BE2C (cell line): Measurements from ENCODE around the gene THRSP.
"Not testable (repeated sequence)": the region's sequence is repeated elsewhere in the genome, so short reads cannot be mapped to it uniquely, and the experiment has no call there.

Experiments used
- DNase-seq: peaks from one replicate; pipeline ENCODE4 v3.0.0-alpha.2; 2020
- H3K27me3 ChIP-seq: fragments of 250-450 bp; sonication (Bioruptor Pico); 2 replicates; pipeline ENCODE4 v1.5.1; 2020; ENCODE audit warnings: mild to moderate bottlenecking
- H3K36me3 ChIP-seq: fragments of 250-450 bp; sonication (Bioruptor Pico); 2 replicates; pipeline ENCODE4 v1.5.1; 2020; ENCODE audit warnings: mild to moderate bottlenecking
- H3K4me1 ChIP-seq: fragments of 250-450 bp; sonication (Bioruptor Pico); 2 replicates; pipeline ENCODE4 v1.5.1; 2020
- H3K4me3 ChIP-seq: 2 replicates; pipeline ENCODE4 v1.5.1; 2011; ENCODE audit warnings: low read depth, low read length
- H3K9me3 ChIP-seq: fragments of 250-450 bp; sonication (Bioruptor Pico); 2 replicates; pipeline ENCODE4 v1.5.1; 2020
- TF ChIP-seq, protein P1 (sequence below): IDR thresholded peaks from 2 replicates; pipeline ENCODE4 v1.5.1; 2012; ENCODE audit warnings: mild to moderate bottlenecking, low read depth, low read length

Gene THRSP

DNA sequence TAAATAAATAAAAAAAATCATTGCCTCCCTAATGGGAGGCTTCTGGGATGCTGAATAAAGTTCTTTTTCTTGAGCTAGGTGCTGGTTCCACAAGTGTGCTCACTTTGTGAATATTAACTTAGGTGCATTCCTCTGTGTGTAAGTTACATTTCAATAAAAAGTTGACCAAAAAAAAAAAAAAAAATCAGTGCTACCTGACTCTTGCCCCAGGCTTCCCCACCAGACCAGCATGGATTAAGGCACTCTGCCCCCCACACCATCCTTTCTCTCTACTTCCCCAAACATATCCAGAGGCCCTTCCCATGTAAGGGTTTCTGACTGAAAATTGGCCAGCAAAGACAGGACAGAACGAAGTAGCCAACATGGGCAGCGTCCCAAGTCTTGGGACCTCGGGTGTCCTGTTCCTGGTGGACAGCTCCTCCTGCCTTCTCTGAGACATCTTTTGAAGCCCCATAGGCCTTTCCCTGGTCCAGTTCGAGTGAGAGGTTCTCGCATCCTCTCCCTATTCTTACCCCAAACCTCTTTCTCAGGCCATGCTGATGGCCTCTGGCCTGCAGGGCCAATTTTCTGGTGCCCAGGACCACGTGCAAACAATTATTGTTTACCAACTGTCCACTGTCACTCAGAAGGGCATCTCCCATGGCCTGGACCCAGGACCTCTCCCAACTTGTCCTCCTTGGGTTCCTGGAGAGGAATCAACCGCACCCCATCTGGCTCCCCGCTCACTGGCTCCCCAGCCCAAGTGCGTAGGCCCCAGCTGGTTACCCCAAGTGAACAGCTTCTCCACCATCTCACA lies 25.6 kb upstream of the THRSP start:
- no peak for DNase-seq
- TF ChIP-seq, protein P1, sequence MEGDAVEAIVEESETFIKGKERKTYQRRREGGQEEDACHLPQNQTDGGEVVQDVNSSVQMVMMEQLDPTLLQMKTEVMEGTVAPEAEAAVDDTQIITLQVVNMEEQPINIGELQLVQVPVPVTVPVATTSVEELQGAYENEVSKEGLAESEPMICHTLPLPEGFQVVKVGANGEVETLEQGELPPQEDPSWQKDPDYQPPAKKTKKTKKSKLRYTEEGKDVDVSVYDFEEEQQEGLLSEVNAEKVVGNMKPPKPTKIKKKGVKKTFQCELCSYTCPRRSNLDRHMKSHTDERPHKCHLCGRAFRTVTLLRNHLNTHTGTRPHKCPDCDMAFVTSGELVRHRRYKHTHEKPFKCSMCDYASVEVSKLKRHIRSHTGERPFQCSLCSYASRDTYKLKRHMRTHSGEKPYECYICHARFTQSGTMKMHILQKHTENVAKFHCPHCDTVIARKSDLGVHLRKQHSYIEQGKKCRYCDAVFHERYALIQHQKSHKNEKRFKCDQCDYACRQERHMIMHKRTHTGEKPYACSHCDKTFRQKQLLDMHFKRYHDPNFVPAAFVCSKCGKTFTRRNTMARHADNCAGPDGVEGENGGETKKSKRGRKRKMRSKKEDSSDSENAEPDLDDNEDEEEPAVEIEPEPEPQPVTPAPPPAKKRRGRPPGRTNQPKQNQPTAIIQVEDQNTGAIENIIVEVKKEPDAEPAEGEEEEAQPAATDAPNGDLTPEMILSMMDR: no peak
- Histone ChIP-seq H3K4me3 (no peak overlapping the region), H3K27me3 (no peaks in the 10 kb centered on the region), H3K9me3 (peaks cover 4% of the 10 kb centered on the region), H3K4me1 (peaks cover 32% of the 10 kb centered on the region), H3K36me3 (no peaks in the 10 kb centered on the region)

DNA sequence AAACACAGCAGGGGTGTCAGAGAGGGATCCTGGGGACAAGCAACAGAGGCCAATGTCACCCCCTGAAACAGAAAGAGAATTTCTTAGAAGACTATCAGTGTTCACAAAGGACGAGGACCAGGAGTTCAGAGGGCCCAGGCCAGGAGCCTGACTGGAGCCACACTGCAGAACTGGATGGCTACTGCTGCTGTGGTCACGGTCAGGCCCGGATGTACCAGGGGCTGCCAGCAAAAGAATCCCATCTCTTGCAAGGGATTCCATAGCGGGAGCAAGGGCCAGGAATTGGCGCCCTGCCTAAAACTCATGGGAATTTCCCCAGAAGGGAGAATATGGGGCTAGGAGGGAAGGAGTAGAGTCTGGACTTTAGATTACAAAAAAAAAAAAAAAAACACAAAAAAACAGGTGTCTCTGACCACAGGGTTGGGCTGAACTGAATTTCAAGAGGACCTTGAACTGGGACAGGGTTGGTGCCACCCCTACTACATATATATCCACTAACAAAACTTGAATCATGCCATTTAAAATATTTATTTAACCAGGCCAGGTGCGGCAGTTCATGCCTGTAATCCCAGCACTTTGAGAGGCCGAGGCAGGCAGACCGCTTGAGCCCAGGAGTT lies 24.9 kb upstream of the THRSP start:
- Histone ChIP-seq H3K27me3 (no peaks in the 10 kb centered on the region), H3K36me3 (no peaks in the 10 kb centered on the region), H3K4me1 (peaks cover 32% of the 10 kb centered on the region), H3K9me3 (peaks cover 4% of the 10 kb centered on the region), H3K4me3 (no peak overlapping the region)
- TF ChIP-seq, protein P1: no peak
- DNase-seq: no peak

DNA sequence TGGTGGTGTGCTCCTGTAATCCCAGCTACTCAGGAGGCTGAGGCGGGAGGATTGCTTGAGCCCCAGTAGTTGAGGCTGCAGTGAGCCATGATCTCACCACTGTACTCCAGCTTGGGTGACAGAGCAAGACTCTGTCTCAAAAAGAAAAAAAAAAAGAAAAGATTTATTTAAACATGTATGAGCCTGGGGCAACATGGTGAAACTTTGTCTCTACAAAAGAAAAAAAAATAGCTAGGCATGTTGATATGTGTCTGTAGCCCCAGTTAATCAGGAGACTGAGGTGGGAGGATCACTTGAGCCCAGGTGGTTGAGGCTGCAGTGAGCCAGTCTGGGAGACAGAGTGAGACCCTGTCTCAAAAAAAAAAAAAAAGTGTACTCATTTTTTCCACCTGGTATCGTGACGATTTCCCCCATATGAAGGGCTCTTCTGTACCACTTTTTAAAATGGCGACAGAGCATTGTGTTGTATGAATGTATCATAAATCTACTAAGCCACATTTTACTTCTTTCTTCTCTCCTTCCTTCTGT lies 24.2 kb upstream of the THRSP start:
- TF ChIP-seq, protein P1: no peak
- Histone ChIP-seq H3K36me3 (no peaks in the 10 kb centered on the region), H3K27me3 (no peaks in the 10 kb centered on the region), H3K4me1 (peaks cover 32% of the 10 kb centered on the region), H3K9me3 (peaks cover 4% of the 10 kb centered on the region), H3K4me3 (no peak overlapping the region)
- DNase-seq: no peak

DNA sequence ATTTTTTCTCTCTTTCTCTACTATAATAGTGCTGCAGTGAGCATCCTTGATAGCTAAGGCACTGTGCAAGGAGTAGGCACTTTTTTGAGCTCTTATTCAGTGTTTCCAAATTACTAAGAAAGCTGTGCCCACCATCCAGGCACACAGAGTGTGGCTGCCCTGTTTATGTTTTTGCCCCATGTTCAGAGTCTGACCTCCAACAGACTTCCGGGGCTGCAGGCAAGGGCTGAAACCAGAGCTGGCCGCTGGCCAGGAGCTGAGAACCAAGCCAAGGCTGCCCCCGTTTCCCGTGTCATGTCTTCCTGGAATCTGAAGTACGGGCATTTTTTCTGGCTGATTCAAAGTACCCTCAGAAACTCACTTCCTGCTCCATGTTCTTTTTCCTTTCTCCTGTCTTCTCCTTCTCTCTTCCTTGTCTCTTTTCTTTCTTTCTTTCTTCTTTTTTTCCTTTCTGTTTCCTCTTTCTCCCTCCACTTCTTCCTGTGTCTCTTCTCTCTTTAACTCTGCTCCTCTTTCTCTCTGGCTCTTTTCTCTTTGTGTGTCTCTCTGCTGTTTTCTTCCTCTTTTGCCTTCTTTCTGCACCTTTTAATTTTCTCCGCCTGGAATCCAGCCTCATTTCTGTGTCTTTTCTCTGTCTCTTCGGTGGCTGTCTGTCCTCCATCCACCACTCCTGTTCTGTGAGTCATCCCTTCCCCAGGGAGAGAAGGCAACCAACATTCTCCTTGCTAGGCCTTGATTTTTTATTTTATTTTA lies 23.6 kb upstream of the THRSP start:
- Histone ChIP-seq H3K9me3 (peaks cover 4% of the 10 kb centered on the region), H3K36me3 (no peaks in the 10 kb centered on the region), H3K27me3 (no peaks in the 10 kb centered on the region), H3K4me1 (peaks cover 32% of the 10 kb centered on the region), H3K4me3 (peak overlapping the region; percentile 18; the same call in 1 of the 2 replicates)
- peak; percentile 91 for DNase-seq
- TF ChIP-seq, protein P1: no peak

DNA sequence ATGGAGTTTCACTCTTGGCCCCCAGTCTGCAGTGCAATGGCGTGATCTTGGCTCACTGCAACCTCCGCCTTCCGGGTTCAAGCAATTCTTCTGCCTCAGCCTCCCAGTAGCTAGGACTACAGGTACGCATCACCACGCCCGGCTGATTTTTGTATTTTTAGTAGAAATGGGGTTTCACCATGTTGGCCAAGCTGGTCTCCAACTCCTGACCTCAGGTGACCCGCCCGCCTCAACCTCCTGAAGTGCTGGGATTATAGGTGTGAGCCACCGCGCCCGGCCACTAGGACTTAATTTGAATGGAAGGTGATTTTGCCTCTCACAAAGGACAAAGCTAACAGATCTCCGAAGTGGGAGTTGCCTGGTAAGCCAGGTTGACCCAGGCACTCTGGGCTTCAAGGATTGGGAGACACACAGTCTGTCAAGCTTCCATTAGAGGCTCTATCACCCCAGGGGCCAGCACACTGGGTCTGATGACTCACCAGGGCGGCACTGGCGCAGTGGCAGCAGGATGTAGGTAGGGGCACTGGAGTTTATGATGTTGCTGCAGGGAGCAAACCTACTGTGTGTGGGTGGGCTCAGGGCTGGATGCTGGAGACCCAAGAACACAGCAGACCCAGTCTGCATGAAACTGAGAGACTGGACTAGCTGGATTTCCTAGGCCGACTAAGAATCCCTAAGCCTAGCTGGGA lies 22.8 kb upstream of the THRSP start:
- peaks cover 32% of the 10 kb centered on the region for H3K4me1 ChIP-seq
- H3K36me3 ChIP-seq: no peaks in the 10 kb centered on the region
- peak; percentile 64 for DNase-seq
- TF ChIP-seq, protein P1: no peak
- no peaks in the 10 kb centered on the region for H3K27me3 ChIP-seq
- H3K4me3 ChIP-seq: no peak overlapping the region
- H3K9me3 ChIP-seq: peaks cover 4% of the 10 kb centered on the region

DNA sequence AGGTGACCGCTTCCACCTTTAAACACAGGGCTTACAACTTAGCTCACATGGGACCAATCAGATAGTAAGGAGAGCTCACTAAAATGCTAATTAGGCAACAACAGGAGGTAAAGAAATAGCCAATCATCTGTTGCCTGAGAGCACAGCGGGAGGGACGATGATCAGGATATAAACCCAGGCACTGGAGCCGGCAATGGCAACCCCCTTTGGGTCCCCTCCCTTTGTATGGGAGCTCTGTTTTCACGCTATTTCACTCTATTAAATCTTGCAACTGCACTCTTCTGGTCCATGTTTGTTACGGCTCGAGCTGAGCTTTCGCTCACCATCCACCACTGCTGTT lies 22.3 kb upstream of the THRSP start:
- H3K4me3 ChIP-seq, H3K9me3 ChIP-seq, H3K36me3 ChIP-seq, DNase-seq, H3K27me3 ChIP-seq: not testable (repeated sequence)
- peaks cover 32% of the 10 kb centered on the region for H3K4me1 ChIP-seq
